Adrenal gland (tissue), 5 donors: ENCODE measurements around the gene PHACTR3.

Experiments
- CTCF ChIP-seq, 6 experiments: fragments of 450-650 bp in 4 of 6; fragments of 200-600 bp in 2 of 6; sonication (generic) in 1 of 6; IDR thresholded peaks; 1 replicate in 5 of 6; 2 replicates in 1 of 6; pipeline versions ENCODE4 v1.5.1 to v1.8.0; 2016 to 2021; ENCODE audit warnings: antibody characterized with exemption in 6 of 6, mild to moderate bottlenecking in 2 of 6, moderate library complexity in 1 of 6
- POLR2A ChIP-seq, 2 donors: fragments of 450-650 bp; IDR thresholded peaks; one replicate each; pipeline ENCODE4 v1.6.1; 2017; ENCODE audit warnings: antibody characterized with exemption in 2 of 2, mild to moderate bottlenecking in 2 of 2, moderate library complexity in 1 of 2
- donor health status: DM: no; HTN: no; CAD: no.

GRCh38 chr20:59813948-59814839 lies 209.9 kb downstream of the PHACTR3 start:
- TF ChIP-seq CTCF (IDR thresholded peaks at IDR 0.05) (no peak), POLR2A (IDR thresholded peaks at IDR 0.05) (no peak)
